GM04504 (cell line): ENCODE results near the gene DTX4.
A peak's percentile ranks its signal among the peaks of the same experiment; 100 is the strongest.

Source experiments
- DNase-seq: peaks from one replicate; pipeline ENCODE4 v3.0.0-alpha.2; 2012; ENCODE audit warnings: low read depth

DTX4 gene

DNA sequence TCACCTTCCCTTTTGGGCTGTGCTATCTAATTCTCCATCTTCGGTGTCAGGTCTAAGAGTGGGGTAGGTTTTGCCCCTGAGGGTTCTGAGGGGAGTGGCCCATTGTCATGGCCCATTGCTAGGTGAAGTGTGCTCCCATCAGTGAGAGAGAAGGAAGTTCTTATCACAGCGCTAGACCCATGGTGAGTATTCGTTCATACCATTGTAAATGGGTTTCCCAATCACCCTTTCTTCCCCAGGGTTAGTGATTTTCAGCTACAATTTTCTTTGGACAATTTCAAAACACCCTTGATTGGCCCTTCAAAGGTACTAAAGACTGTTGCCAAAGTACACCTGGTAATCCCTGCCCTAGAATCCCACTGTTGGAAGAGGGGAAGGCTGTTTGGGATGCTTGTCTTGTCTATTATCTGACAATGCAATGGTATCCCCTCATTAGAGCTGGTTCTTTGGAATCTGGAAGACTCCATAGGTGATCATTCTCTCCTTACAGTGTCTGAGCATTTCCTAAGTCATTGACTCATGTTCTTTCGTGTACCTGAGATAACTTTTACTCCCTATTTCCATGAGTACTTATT lies 20.6 kb downstream of the DTX4 start:
- no peak for DNase-seq

GRCh38 chr11:59193587-59194130 lies 21.7 kb downstream of the DTX4 start:
- DNase-seq = no peak

- no peak for DNase-seq
Measured at GRCh38 chr11:59195586-59195985, 23.7 kb downstream of the DTX4 start.

DNA sequence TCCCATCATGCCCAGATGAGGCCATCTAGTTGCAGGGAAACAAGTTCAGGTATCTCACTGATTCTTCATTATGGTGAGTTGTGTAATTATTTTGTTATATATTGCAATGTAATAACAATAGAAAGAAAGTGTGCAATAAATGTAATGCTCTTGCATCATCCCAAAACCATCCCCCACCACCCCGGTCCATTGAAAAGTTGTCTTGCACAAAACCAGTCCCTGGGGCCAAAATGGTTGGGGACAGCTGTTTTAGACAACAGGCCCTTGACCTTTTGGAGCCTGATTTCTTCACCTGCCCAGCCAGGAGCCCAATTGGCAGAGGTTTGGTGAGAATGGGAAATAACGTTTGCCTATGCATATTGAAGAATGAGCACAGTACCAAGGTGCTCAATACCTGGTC lies 24.8 kb downstream of the DTX4 start:
- no peak for DNase-seq

- peak; percentile 66 for DNase-seq
Measured at GRCh38 chr11:59197991-59198390, 26.1 kb downstream of the DTX4 start.

DNA sequence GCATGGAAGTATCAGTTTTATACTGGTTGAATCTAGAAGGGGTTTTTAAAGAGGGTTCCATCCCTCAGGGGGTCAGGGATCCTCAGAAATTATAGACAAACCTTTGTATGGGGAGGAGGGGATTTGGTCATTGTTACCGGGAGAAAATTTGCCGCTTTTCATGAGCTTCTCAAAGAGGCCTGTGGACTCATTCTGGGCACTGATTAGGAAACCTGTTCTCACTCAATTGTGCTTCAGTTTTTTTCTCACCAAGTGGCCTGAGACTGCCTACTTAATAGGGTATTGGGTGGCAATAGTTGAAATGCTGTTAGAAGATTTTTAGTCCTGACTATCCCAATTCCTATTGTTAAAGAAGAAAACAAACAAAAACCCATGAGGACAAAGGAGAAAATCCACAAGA lies 26.8 kb downstream of the DTX4 start:
- DNase-seq = no peak

- no peak for DNase-seq
Measured at GRCh38 chr11:59199546-59200422, 27.9 kb downstream of the DTX4 start.

DNA sequence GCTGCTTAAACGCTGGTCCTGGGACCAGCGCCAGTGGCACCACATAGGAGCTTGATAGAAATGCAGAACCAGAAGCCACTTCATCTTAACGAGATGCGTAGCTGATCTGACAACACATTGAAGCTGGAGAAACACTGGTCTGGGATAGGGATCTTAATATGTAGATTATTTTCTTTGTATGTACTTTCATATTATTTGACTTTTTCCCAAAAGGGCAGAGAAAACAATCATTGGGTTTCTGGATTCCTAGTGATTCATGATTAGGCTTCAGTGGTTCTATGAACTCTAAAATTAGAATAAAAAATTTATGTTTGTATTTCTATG lies 28.5 kb downstream of the DTX4 start:
- no peak for DNase-seq

GRCh38 chr11:59201353-59201752 lies 29.4 kb downstream of the DTX4 start:
- no peak for DNase-seq

- no peak for DNase-seq
Measured at GRCh38 chr11:59204746-59205145, 32.8 kb downstream of the DTX4 start.

DNA sequence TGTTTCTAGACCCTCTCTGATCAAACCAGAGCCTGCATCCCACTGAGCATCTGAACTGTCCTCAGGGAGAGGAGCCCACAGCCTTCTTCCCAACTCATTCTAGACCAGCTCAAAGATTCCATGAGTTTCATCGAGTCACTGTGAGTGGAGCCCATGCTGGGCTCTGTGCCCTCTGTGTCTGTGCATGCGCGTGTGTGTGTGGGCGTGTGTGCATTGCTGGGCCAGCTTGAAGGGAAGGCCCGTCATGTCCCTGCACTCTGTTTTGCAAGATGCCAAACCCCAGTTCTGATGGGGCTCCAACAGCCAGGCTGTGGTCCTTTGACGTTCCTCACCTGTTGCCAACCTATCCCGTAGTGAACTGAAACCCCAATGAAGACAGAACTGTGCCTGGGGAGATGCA lies 33.7 kb downstream of the DTX4 start:
- DNase-seq = no peak

DNA sequence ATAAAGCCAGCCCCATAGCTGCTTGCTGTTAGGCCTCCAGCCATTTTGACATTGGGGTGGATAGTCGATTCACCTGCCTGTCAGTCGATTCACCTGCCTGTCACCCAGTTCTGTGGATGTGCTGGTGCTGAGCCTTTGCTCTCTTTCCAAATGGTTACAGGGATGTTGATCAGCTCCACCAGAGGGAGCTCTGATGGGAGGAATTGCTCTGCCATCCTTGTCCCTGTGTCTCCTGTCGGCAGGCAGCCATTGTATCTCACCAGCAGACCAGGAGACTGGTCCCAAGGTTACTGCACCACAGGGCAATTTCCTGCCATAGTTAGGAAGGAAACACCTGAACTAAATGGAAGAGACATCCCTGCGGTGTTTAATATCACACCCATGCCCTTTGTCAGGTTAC lies 34.7 kb downstream of the DTX4 start:
- DNase-seq = no peak

DNA sequence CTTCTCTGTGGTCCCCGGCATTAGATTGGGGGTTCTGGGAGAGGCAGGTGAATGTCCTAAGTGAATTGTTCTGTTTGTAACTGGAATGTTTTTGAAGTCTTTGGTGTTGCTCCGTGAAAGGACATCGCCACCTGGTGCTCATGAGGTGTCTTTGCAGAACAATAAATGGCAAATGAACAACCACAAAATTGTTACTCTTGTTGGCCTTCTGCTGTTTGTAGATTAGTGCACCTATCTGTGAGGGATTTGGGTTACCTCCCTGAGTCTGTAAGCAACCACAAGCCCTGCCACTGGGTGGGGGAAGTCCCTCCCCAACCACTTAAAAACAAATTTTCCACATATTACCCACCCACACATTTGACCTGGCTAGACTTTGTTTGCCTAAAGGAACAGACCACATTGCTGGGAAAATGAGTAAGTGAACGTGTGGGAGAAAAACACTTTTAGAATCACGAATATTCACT lies 36.1 kb downstream of the DTX4 start:
- no peak for DNase-seq

GRCh38 chr11:59208956-59209355 lies 37.0 kb downstream of the DTX4 start:
- no peak for DNase-seq

GRCh38 chr11:59212222-59212621 lies 40.3 kb downstream of the DTX4 start:
- no peak for DNase-seq

DNA sequence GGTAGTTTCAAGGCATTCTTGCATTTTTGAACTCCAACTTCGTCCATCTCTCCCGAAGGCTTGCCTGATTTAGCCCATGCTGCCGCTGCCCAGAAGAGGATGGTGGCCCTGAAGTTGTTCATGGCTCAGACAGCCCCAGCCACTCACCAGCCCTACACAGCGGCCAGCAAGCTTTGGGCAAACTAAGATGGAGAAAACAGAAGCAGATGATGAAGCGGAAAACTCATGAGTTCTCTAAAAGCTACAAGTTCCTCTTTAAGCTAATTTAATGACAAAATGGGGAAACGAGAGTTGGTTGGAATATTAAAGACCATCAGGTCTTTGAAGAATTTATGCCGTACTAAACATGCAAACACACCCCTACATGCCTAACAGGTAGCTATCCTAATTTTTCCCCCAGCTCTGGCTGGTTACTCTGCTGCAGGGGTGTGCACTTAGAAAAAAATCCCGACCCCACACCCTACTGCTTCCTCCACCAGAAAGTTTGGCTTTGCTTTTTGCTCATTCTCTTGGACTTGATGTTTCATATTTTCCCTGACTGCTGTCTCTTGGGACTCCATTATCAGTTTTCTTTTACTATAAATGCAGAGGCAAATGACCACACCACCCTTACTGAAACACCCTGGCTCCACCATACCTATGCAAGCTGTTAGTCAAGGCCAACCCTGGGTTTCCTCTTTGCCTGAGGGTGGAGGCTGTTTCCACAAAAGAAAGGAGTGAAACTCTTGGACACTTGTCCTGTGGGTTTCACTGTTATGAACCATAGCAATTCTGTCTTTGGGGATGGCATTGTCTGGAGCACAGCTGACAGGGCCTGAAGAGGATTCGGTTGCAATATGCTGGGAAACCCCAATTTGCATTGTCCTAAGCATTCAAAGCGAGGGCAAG lies 41.1 kb downstream of the DTX4 start, which contains the start of gene MPEG1:
TSS of gene MPEG1 (minus strand) at position 184 of the 888 bp plus-strand sequence. CDS start at position 122, 62 bp downstream.
- DNase-seq = no peak

GRCh38 chr11:59214141-59214893 lies 42.4 kb downstream of the DTX4 start:
- DNase-seq = no peak

- no peak for DNase-seq
Measured at GRCh38 chr11:59216641-59217564, 45.0 kb downstream of the DTX4 start.

DNA sequence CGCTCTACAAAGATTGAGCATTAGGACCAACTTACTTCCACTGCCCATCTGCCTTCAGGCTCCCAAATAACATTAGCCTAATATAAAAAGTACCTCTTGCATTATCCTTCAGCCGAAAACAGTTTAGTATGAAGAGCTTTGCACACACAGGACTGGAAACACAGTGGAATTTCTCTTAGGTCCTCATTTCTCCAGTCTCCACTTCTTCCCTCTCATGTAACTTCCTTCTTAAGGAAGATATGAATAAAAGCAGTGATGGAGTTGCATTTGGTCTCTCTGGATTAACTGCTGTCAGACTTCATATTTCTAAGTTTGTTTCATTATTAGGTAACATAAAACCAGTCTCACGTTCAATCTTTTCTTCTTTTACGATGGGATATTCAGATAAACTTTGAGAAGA lies 46.4 kb downstream of the DTX4 start:
- DNase-seq = no peak

DNA sequence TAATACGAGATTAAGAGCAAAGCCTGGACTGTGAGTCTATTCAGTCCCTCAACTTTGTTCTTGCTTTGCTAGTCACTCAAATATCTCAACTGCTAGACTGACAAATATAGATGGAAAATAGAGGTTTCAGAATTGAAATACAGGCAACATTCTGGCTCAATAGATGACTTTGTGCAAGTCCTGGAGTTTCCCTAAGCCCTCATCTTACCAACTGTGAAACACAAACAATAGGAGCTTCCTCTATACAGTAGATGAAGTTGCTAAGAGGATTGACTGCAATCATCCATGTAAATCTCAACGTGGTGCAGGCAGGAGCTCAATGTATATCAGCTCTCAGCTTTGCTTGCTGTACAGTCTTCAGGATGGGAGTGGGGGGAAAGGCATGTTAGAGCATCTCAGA lies 47.0 kb downstream of the DTX4 start:
- DNase-seq = no peak

DNA sequence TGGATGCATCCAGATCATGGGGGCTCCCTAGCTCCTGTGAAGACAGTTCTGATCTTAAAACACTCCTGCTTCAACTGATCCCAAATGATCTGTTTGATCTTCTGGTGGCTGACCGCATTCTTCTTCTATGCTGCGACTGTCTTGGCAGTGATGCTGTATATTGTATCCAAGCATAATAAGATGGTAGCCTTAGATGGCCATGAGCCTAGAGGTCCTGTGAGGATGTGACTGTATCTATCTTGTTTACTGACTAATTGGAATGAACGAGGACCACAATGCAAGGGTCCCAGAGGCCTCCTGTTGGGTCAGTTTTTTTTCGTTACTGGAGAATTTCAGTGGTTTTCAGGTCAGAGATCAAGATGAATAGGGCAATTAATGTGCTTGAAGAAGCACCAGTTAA lies 47.9 kb downstream of the DTX4 start:
- no peak for DNase-seq
